ENCODE results near the gene CXXC5. TPM values are rescaled to one million over a fixed set of nuclear protein-coding genes. Genes with fewer than 3 reads are reported as not detected.
A peak's percentile ranks its signal among the peaks of the same experiment; 100 is the strongest.

CXXC5 gene
- total RNA-seq, 6 donors from 2014 or later: 25.7 to 39.5 (median 33.0) TPM

DNA sequence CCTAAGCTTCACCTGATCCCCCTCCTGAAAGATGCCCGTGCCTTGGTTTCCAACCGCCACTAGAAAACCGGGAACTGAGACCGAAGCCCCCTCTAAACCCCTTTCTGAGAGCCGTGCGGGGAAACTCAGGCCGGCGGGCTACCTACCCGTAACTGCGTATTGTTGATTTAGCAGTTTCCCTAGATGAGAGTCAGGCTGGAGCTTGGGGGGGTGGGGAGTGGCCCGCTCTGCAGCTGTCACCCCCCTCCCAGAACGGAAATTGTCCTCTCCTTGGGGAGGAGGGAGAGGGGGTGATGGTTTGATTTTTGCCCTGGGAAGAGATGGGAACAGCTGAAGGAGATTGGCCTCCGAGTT, 2.5 kb downstream of the CXXC5 start:
- 0 to 7% methylated on average over 1 to 13 of the region's 13 CpGs for WGBS, 2 donors
- peak overlapping the region; percentile 77 to 95 (median 89) for H3K27ac ChIP-seq
- no peaks in the 10 kb centered on the region for H3K9me3 ChIP-seq
- H3K36me3 ChIP-seq: no peaks in the 10 kb centered on the region
- H3K27me3 ChIP-seq: peaks cover 0 to 7% (median 0%) of the 10 kb centered on the region in 4 donors
- ATAC-seq (ENCODE audit: low FRiP score in 2 of 2) (no peak), DNase-seq (no peak)
- TF ChIP-seq POLR2A (IDR thresholded peaks at IDR 0.05) (peak in 1 of 4 donors; percentile 11), CTCF (IDR thresholded peaks at IDR 0.05) (peak in 1 of 6 experiments; percentile 2), EP300 (IDR thresholded peaks at IDR 0.05) (no peak), POLR2AphosphoS5 (IDR thresholded peaks at IDR 0.05) (no peak)
- H3K4me1 ChIP-seq: peaks cover 71 to 89% (median 76%) of the 10 kb centered on the region in 4 donors
- peak overlapping the region; percentile 66 to 96 (median 88) for H3K4me3 ChIP-seq

DNA sequence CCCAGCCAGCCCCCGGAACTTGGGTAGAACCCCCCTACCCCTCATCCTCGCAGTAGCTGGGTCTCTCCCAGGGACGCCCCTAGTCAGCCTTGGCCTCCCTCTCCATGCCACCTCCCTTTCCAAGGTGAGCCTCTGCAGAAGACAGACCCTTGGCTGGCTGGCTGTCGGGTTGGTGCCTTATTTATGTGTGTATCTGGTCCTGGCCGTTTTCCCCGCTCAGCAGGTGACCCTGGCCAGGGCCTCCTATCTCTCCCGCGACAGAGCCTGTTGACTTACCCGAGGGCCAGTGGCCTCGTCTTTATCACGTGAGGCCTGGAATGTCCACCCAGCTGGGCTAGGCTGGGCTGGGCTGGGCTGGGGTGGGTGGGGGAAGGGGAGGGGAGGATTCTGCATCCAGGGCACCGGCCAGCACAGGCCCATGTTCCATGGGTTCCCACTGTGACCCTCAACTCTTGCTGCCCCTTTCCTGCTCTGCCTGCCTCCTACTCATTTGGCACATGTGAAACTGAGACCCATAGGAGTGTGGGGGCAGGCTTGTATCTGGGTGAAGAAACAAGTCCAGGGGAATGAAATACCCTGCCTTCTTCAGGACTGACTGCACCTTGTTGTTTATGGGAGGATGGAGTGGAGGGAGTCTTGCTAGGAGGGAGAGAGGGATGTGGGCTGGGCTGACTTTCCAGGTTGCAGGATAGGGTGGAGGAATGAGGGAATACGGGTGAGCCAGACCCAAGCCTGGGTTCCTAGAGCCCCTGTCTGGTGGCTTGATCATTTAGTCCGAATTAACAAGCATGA, 3.1 kb downstream of the CXXC5 start:
- WGBS, 2 donors: 20 to 32% methylated on average over 3 to 13 of the region's 14 CpGs
- DNase-seq (peak in 1 of 2 donors; percentile 84), ATAC-seq (ENCODE audit: low FRiP score in 2 of 2) (peak in 1 of 2 donors; percentile 54)
- Histone ChIP-seq H3K27ac (peak overlapping the region; percentile 77 to 95 (median 89)), H3K4me3 (peak overlapping the region in 3 of 4 donors; percentile 66 to 96 (median 85)), H3K36me3 (no peaks in the 10 kb centered on the region), H3K9me3 (no peaks in the 10 kb centered on the region), H3K4me1 (peaks cover 77 to 95% (median 82%) of the 10 kb centered on the region in 4 donors), H3K27me3 (peaks cover 0 to 7% (median 0%) of the 10 kb centered on the region in 4 donors)
- no peak for TF ChIP-seq EP300 (IDR thresholded peaks at IDR 0.05)
- TF ChIP-seq POLR2A (IDR thresholded peaks at IDR 0.05): peak in 1 of 4 donors; percentile 61
- TF ChIP-seq POLR2AphosphoS5 (IDR thresholded peaks at IDR 0.05): peak in 1 of 2 donors; percentile 61

- H3K4me3 ChIP-seq: peak overlapping the region in 1 of 4 donors; percentile 13
- DNase-seq (peak; percentile 87 to 92), ATAC-seq (ENCODE audit: low FRiP score in 2 of 2) (peak; percentile 62 to 64)
- no peaks in the 10 kb centered on the region for H3K36me3 ChIP-seq
- peaks cover 0 to 7% (median 0%) of the 10 kb centered on the region in 4 donors for H3K27me3 ChIP-seq
- TF ChIP-seq EP300 (IDR thresholded peaks at IDR 0.05) (no peak), POLR2AphosphoS5 (IDR thresholded peaks at IDR 0.05) (no peak), POLR2A (IDR thresholded peaks at IDR 0.05) (no peak), CTCF (IDR thresholded peaks at IDR 0.05) (no peak)
- H3K9me3 ChIP-seq: no peaks in the 10 kb centered on the region
- 22 to 25% methylated on average over 23 of the region's 23 CpGs for WGBS, 2 donors
- peaks cover 82 to 97% (median 86%) of the 10 kb centered on the region in 4 donors for H3K4me1 ChIP-seq
- peak overlapping the region; percentile 77 to 95 (median 89) for H3K27ac ChIP-seq
Observed at GRCh38 chr5:139651853-139652787, 4.0 kb downstream of the CXXC5 start.

DNA sequence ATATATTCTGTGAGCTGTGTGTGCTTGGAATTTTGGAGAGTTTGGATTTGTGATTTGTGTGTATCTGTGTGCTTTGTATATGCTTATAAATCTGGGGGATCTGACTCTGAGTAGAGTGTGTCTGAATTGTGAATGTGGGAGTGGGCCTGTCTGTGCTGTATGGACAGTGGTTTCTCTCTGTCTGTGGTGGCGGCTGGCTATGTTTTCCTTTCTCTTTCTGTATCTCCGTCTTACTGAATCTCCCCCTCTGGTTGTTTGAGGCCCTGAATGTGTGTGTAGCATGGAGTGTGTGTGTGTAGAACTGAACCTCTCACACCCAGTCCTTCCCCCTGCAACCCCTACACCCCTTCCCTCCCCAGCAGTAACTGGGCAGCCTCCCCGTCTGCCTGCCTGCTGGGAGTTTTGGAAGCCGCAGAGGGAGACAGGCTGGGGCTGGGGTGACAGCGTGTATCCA, 4.7 kb downstream of the CXXC5 start:
- H3K4me3 ChIP-seq: no peak overlapping the region
- peaks cover 0 to 7% (median 0%) of the 10 kb centered on the region in 4 donors for H3K27me3 ChIP-seq
- H3K9me3 ChIP-seq: no peaks in the 10 kb centered on the region
- peaks cover 82 to 97% (median 86%) of the 10 kb centered on the region in 4 donors for H3K4me1 ChIP-seq
- TF ChIP-seq EP300 (IDR thresholded peaks at IDR 0.05) (no peak), POLR2A (IDR thresholded peaks at IDR 0.05) (no peak), POLR2AphosphoS5 (IDR thresholded peaks at IDR 0.05) (no peak), CTCF (IDR thresholded peaks at IDR 0.05) (no peak)
- ATAC-seq (ENCODE audit: low FRiP score in 2 of 2): no peak
- WGBS, 2 donors: 44 to 51% methylated on average over 4 to 5 of the region's 5 CpGs
- H3K36me3 ChIP-seq: no peaks in the 10 kb centered on the region
- DNase-seq: no peak
- peak overlapping the region; percentile 77 to 95 (median 89) for H3K27ac ChIP-seq
